ENCODE results near the gene ZSCAN10. TPM values are rescaled to one million over a fixed set of nuclear protein-coding genes. Genes with fewer than 3 reads are reported as not detected.
A peak's percentile ranks its signal among the peaks of the same experiment; 100 is the strongest.

ZSCAN10 gene
- total and polyA plus RNA-seq, 2 of the 13 experiments (the other 11 are each of a cell fraction or from before 2014, with no cell fraction given): not detected

- TF ChIP-seq, protein P1, sequence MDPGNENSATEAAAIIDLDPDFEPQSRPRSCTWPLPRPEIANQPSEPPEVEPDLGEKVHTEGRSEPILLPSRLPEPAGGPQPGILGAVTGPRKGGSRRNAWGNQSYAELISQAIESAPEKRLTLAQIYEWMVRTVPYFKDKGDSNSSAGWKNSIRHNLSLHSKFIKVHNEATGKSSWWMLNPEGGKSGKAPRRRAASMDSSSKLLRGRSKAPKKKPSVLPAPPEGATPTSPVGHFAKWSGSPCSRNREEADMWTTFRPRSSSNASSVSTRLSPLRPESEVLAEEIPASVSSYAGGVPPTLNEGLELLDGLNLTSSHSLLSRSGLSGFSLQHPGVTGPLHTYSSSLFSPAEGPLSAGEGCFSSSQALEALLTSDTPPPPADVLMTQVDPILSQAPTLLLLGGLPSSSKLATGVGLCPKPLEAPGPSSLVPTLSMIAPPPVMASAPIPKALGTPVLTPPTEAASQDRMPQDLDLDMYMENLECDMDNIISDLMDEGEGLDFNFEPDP (CRISPR knock-in tag; conservative IDR thresholded peaks at IDR 0.05): no peak
- TF ChIP-seq RARG (CRISPR knock-in tag; IDR thresholded peaks at IDR 0.05; ENCODE audit: low read depth) (no peak), ZFAT (CRISPR knock-in tag; conservative IDR thresholded peaks at IDR 0.05) (no peak), SCMH1 (CRISPR knock-in tag; IDR thresholded peaks at IDR 0.05; ENCODE audit: borderline replicate concordance) (no peak), ZNF382 (CRISPR knock-in tag; IDR thresholded peaks at IDR 0.05; ENCODE audit: borderline replicate concordance) (no peak), LCORL (IDR thresholded peaks at IDR 0.05) (no peak), LCORL (CRISPR knock-in tag; IDR thresholded peaks at IDR 0.05) (peak; percentile 58; the same call in 1 of the 2 replicates)
Measured at GRCh38 chr16:3143598-3144320, 44.7 kb upstream of the ZSCAN10 start (continued).

- Histone ChIP-seq H2AFZ (ENCODE audit: low read length) (no peak overlapping the region), H3K9me3 (ENCODE audit: low read length) (no peaks in the 10 kb centered on the region), H3K4me1 (ENCODE audit: insufficient read depth, low read length) (peaks cover 49% of the 10 kb centered on the region), H3K27ac (ENCODE audit: extremely low read length, insufficient read depth, low read length) (peak overlapping the region; percentile 40), H3K9ac (ENCODE audit: insufficient read depth, low read depth, low read length) (0 out of 2 replicates have a peak overlapping the region, but pooled peaks have one; percentile 42), H3K27me3 (ENCODE audit: control insufficient read depth in 1 of 2, insufficient read depth in 2 of 2, low read length in 2 of 2) (peaks cover 0 to 16% of the 10 kb centered on the region in 2 experiments; a peak in 2 of 5 replicates), H4K20me1 (ENCODE audit: insufficient read depth, low read length) (no peaks in the 10 kb centered on the region), H3K36me3 (replicated peaks in 1 of 2; ENCODE audit: control insufficient read depth in 1 of 2, insufficient read depth in 2 of 2, low read length in 2 of 2) (no peaks in the 10 kb centered on the region), H3K4me2 (ENCODE audit: low read depth, low read length) (peak overlapping the region; percentile 84), H3K79me2 (ENCODE audit: insufficient read depth, low read length) (no peaks in the 10 kb centered on the region), H3K4me3 (replicated peaks in 1 of 3; ENCODE audit: insufficient read depth in 1 of 3, low read depth in 2 of 3, low read length in 3 of 3) (no peak overlapping the region)
- CTCF ChIA-PET (ENCODE audit: low intra/inter-chr PET ratio, low total read pairs): no interaction called here
- POLR2A ChIA-PET: interaction anchor here (1.2 to 1.9 kb wide), 2 partner anchors 9 to 12 kb away, joined by 3 to 26 read pairs; partner anchors contain the start of gene ZNF213
- DNase-seq (ENCODE audit: low spot score) (no peak), ATAC-seq (no peak), FAIRE-seq (no peak)
- TF ChIP-seq KDM5A (IDR thresholded peaks at IDR 0.05; ENCODE audit: borderline replicate concordance, low read length): no peak
- 0 out of 2 replicates have a peak, but pooled peaks have one; percentile 0 for TF ChIP-seq PITX1 (CRISPR knock-in tag; IDR thresholded peaks at IDR 0.05)
- no peak for TF ChIP-seq ATF6 (CRISPR knock-in tag; conservative IDR thresholded peaks at IDR 0.05)
- TF ChIP-seq, protein P2, sequence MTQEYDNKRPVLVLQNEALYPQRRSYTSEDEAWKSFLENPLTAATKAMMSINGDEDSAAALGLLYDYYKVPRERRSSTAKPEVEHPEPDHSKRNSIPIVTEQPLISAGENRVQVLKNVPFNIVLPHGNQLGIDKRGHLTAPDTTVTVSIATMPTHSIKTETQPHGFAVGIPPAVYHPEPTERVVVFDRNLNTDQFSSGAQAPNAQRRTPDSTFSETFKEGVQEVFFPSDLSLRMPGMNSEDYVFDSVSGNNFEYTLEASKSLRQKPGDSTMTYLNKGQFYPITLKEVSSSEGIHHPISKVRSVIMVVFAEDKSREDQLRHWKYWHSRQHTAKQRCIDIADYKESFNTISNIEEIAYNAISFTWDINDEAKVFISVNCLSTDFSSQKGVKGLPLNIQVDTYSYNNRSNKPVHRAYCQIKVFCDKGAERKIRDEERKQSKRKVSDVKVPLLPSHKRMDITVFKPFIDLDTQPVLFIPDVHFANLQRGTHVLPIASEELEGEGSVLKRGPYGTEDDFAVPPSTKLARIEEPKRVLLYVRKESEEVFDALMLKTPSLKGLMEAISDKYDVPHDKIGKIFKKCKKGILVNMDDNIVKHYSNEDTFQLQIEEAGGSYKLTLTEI (CRISPR knock-in tag; conservative IDR thresholded peaks at IDR 0.05): no peak
- TF ChIP-seq SRY (CRISPR knock-in tag; IDR thresholded peaks at IDR 0.05): 0 out of 2 replicates have a peak, but pooled peaks have one; percentile 9
- no peak for TF ChIP-seq SP1 (IDR thresholded peaks at IDR 0.05)
- TF ChIP-seq SP1 (CRISPR knock-in tag; IDR thresholded peaks at IDR 0.05): no peak
- TF ChIP-seq TSC22D2 (CRISPR knock-in tag; IDR thresholded peaks at IDR 0.05; ENCODE audit: borderline replicate concordance): no peak
- no peak for TF ChIP-seq ASH2L (IDR thresholded peaks at IDR 0.05; ENCODE audit: insufficient read length, low read depth, low read length)
- in situ Hi-C loops (cut with HindIII; ENCODE audit: extremely low pct_ligation_motif_present, low pct_unique_long_range_greater_than_20kb) (no loop called here), intact Hi-C loops (cut with micrococcal nuclease; ENCODE audit: unreplicated experiment) (no loop called here)
- 97% methylated on average over 10 of the region's 11 CpGs for WGBS (ENCODE audit: low lambda C conversion rate)
- BruUV-seq (replicated peaks): no TSS peak
Measured at GRCh38 chr16:3143189-3143588, 44.1 kb upstream of the ZSCAN10 start.
